PFSK-1 (cell line): ENCODE data around the gene FABP1.

Source experiments
- FOXP2 ChIP-seq: optimal IDR thresholded peaks from 2 replicates; pipeline ENCODE3; 2011; ENCODE audit warnings: borderline replicate concordance, control low read depth, inconsistent platforms; ENCODE audit not compliant: insufficient read depth; ENCODE audit errors: extremely low read length, extremely low read depth
- POLR2AphosphoS5 ChIP-seq: IDR thresholded peaks from 2 replicates; pipeline ENCODE4 v1.6.1; 2012; ENCODE audit warnings: low read depth, mild to moderate bottlenecking, control low read depth, low read length, moderate library complexity
- REST ChIP-seq, 2 experiments: IDR thresholded peaks; 2 replicates each; pipeline versions ENCODE4 v1.6.1 to v1.8.0; 2011 to 2012; ENCODE audit warnings: low read depth in 2 of 2, low read length in 2 of 2, control low read depth in 1 of 2, inconsistent platforms in 1 of 2, mild to moderate bottlenecking in 1 of 2, moderate library complexity in 1 of 2; ENCODE audit not compliant: insufficient read depth in 1 of 2
- SIN3A ChIP-seq: IDR thresholded peaks from 2 replicates; pipeline ENCODE4 v1.6.1; 2012; ENCODE audit warnings: mild to moderate bottlenecking, low read length, moderate library complexity, borderline replicate concordance; ENCODE audit not compliant: insufficient read depth
- TAF1 ChIP-seq: IDR thresholded peaks from 2 replicates; pipeline ENCODE4 v1.6.1; 2012; ENCODE audit warnings: low read length, control low read depth, borderline replicate concordance; ENCODE audit not compliant: insufficient read depth

FABP1 gene

GRCh38 chr2:88147145-88147544 is 19.3 kb upstream of the FABP1 start:
- TF ChIP-seq REST (IDR thresholded peaks at IDR 0.05; ENCODE audit: insufficient read depth in 1 of 2, low read depth in 2 of 2, low read length in 2 of 2), result no peak
- no peak for TF ChIP-seq TAF1
- TF ChIP-seq POLR2AphosphoS5, result no peak
- no peak for TF ChIP-seq SIN3A
- TF ChIP-seq FOXP2, result no peak

DNA sequence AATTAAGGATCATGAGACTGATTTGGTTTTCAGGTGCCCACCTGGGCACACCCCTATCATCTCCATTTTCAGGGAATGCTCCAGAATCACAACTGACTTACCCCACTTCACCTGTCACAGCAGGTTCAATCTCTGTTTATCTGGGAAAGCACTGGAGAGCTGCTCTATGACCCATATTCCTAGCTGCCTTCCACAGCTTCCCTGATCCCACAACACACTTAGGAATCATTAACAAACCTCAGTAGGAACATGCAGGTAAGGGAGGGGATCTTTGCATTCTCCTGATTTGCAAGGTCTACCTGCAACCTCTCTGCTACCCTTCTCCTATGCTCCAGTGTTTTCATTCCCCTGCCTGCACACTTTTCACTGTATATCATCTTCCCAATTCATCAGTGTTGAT is 18.7 kb upstream of the FABP1 start:
- TF ChIP-seq SIN3A (no peak), TAF1 (no peak), REST (IDR thresholded peaks at IDR 0.05; ENCODE audit: insufficient read depth in 1 of 2, low read depth in 2 of 2, low read length in 2 of 2) (no peak)

- no peak for TF ChIP-seq SIN3A
- no peak for TF ChIP-seq REST (IDR thresholded peaks at IDR 0.05; ENCODE audit: insufficient read depth in 1 of 2, low read depth in 2 of 2, low read length in 2 of 2)
- TF ChIP-seq TAF1, result no peak
- TF ChIP-seq FOXP2, result no peak
- TF ChIP-seq POLR2AphosphoS5, result no peak
Observed at GRCh38 chr2:88144914-88145497, 17.1 kb upstream of the FABP1 start.

DNA sequence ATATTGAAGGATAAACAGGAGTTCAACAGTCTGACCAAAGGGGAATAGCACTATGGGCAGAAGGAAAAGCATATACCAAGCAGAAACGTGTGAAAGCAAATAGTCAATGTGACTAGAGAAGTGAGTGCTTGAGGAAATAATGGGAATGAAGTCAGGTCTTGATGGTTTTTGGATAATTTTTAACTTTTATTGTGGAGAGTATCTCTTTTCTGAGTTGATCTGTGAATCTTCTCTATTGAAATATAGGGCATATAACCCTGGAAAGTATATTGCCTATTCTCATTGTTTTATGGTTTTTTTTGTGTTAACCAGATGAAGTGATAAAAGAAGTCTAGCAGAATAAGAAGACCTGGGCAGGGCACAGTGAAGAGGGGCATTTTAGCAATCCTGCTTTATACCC is 16.4 kb upstream of the FABP1 start:
- TF ChIP-seq REST (IDR thresholded peaks at IDR 0.05; ENCODE audit: insufficient read depth in 1 of 2, low read depth in 2 of 2, low read length in 2 of 2), result no peak
- no peak for TF ChIP-seq FOXP2
- no peak for TF ChIP-seq TAF1
- no peak for TF ChIP-seq POLR2AphosphoS5

- no peak for TF ChIP-seq SIN3A
Observed at GRCh38 chr2:88141952-88142351, 14.1 kb upstream of the FABP1 start.

GRCh38 chr2:88139804-88140203 is 11.9 kb upstream of the FABP1 start:
- TF ChIP-seq FOXP2 (no peak), REST (IDR thresholded peaks at IDR 0.05; ENCODE audit: insufficient read depth in 1 of 2, low read depth in 2 of 2, low read length in 2 of 2) (no peak), TAF1 (no peak), SIN3A (no peak), POLR2AphosphoS5 (no peak)
